SK-N-SH (cell line): Measurements from ENCODE around the gene OR5F1. TPM values are rescaled to one million over a fixed set of nuclear protein-coding genes. Genes with fewer than 3 reads are reported as not detected.

Source experiments
- CTCF ChIA-PET: fragments of 300-600, 350-600 bp; formaldehyde crosslinking; extraction: SDS; loops from one replicate; lab custom pipeline; 2021; lab: Yijun Ruan, JAX
- POLR2A ChIA-PET: fragments of 350-600 bp; sonication (Branson Sonifier 250); formaldehyde crosslinking; extraction: SDS; loops from one replicate; lab custom pipeline; 2020; ENCODE audit warnings: antibody characterized with exemption, inconsistent platforms; lab: Yijun Ruan, JAX
- DNase-seq: peaks from one replicate; pipeline ENCODE4 v3.0.0; 2012
- H2AFZ ChIP-seq: fragments of 200-600 bp; sonication (generic); 2 replicates; pipeline ENCODE4 v1.8.1; 2016; ENCODE audit warnings: antibody characterized with exemption, mild to moderate bottlenecking, low read depth
- H3F3A ChIP-seq: fragments of 200-600 bp; sonication (generic); replicated peaks from 2 replicates; pipeline ENCODE3; 2016; ENCODE audit warnings: antibody characterized with exemption, mild to moderate bottlenecking; ENCODE audit not compliant: insufficient read depth
- H3K27ac ChIP-seq, 2 experiments: fragments of 200-500 bp in 1 of 2; fragments of 200-600 bp in 1 of 2; sonication (Bioruptor generic) in 1 of 2; sonication (generic), shearing (Covaris generic) in 1 of 2; 2 replicates each; pipeline versions ENCODE4 v1.5.1 to v1.6.1; 2014 to 2016; ENCODE audit warnings: low read depth in 2 of 2, inconsistent platforms in 1 of 2, low read length in 1 of 2, mild to moderate bottlenecking in 1 of 2, mixed read lengths in 1 of 2
- H3K27me3 ChIP-seq: fragments of 200-600 bp; sonication (generic), shearing (Covaris generic); 2 replicates; pipeline ENCODE4 v1.6.1; 2016; ENCODE audit warnings: mixed run types; ENCODE audit not compliant: insufficient read depth
- H3K36me3 ChIP-seq, 2 experiments: fragments of 200-500 bp in 1 of 2; fragments of 200-600 bp in 1 of 2; sonication (Bioruptor generic) in 1 of 2; sonication (generic) in 1 of 2; replicated peaks in 1 of 2; 2 replicates each; pipeline versions ENCODE3 to v1.5.1; 2014 to 2016; ENCODE audit warnings: low read length in 1 of 2, mild to moderate bottlenecking in 1 of 2; ENCODE audit not compliant: insufficient read depth in 2 of 2, control insufficient read depth in 1 of 2
- H3K4me1 ChIP-seq, 2 experiments: fragments of 200-500 bp in 1 of 2; fragments of 200-600 bp in 1 of 2; sonication (Bioruptor generic) in 1 of 2; sonication (generic), shearing (Covaris generic) in 1 of 2; 2 replicates each; pipeline versions ENCODE4 v1.5.1 to v1.6.1; 2014 to 2016; ENCODE audit warnings: low read depth in 1 of 2, low read length in 1 of 2, mixed run types in 1 of 2; ENCODE audit not compliant: insufficient read depth in 2 of 2, control insufficient read depth in 1 of 2
- H3K4me2 ChIP-seq: fragments of 200-600 bp; sonication (generic), shearing (Covaris generic); 2 replicates; pipeline ENCODE4 v1.6.1; 2017; ENCODE audit warnings: mixed run types
- H3K4me3 ChIP-seq, 2 experiments: fragments of 200-500 bp in 1 of 2; fragments of 200-600 bp in 1 of 2; sonication (Bioruptor generic) in 1 of 2; sonication (generic), shearing (Covaris generic) in 1 of 2; 2 replicates each; pipeline versions ENCODE4 v1.5.1 to v1.8.1; 2014 to 2016; ENCODE audit warnings: low read depth in 2 of 2, inconsistent platforms in 1 of 2, low read length in 1 of 2, mild to moderate bottlenecking in 1 of 2, mixed read lengths in 1 of 2, moderate library complexity in 1 of 2
- H3K79me2 ChIP-seq: fragments of 200-600 bp; sonication (generic); 2 replicates; pipeline ENCODE4 v1.8.1; 2017; ENCODE audit warnings: mild to moderate bottlenecking; ENCODE audit not compliant: insufficient read depth
- H3K9ac ChIP-seq: fragments of 200-600 bp; sonication (generic); 2 replicates; pipeline ENCODE4 v1.6.1; 2017; ENCODE audit warnings: mixed run types
- H3K9me2 ChIP-seq: fragments of 200-600 bp; sonication (generic); 2 replicates; pipeline ENCODE4 v1.6.1; 2017; ENCODE audit warnings: mixed run types
- H3K9me3 ChIP-seq: fragments of 200-600 bp; sonication (generic); 2 replicates; pipeline ENCODE4 v1.6.1; 2017; ENCODE audit warnings: mixed run types, mild to moderate bottlenecking, moderate library complexity
- H4K20me1 ChIP-seq: fragments of 200-600 bp; sonication (generic); 2 replicates; pipeline ENCODE4 v1.6.1; 2017; ENCODE audit warnings: mild to moderate bottlenecking, mixed run types; ENCODE audit not compliant: insufficient read depth
- CHD2 ChIP-seq: fragments of 150-350 bp; IDR thresholded peaks from 2 replicates; pipeline ENCODE4 v1.6.1; 2018; ENCODE audit warnings: low read length; ENCODE audit not compliant: partially characterized antibody
- CTCF ChIP-seq: fragments of 200-600 bp; sonication (generic); IDR thresholded peaks from 2 replicates; pipeline ENCODE4 v1.6.1; 2017; ENCODE audit warnings: antibody characterized with exemption, mild to moderate bottlenecking, moderate library complexity
- ELF1 ChIP-seq: IDR thresholded peaks from 2 replicates; pipeline ENCODE4 v1.4.0; 2012
- FOSL2 ChIP-seq: IDR thresholded peaks from 2 replicates; pipeline ENCODE4 v1.4.0; 2012; ENCODE audit warnings: low read depth, mild to moderate bottlenecking, moderate library complexity, borderline replicate concordance
- FOXJ3 ChIP-seq: sonication (generic); formaldehyde crosslinking; IDR thresholded peaks from 2 replicates; pipeline ENCODE4 v1.5.1; 2020; ENCODE audit warnings: mild to moderate bottlenecking, missing genetic modification reagents
- IRF3 ChIP-seq: fragments of 150-350 bp; IDR thresholded peaks from 2 replicates; pipeline ENCODE4 v1.6.1; 2016; ENCODE audit warnings: mild to moderate bottlenecking, low read depth, low read length
- NRF1 ChIP-seq: IDR thresholded peaks from 2 replicates; pipeline ENCODE4 v1.6.1; 2012; ENCODE audit warnings: low read depth, mild to moderate bottlenecking, low read length
- PBX3 ChIP-seq: IDR thresholded peaks from 2 replicates; pipeline ENCODE4; 2012
- POLR2AphosphoS5 ChIP-seq: IDR thresholded peaks from 2 replicates; pipeline ENCODE4 v1.6.1; 2012; ENCODE audit warnings: low read depth, low read length
- RFX5 ChIP-seq: IDR thresholded peaks from 2 replicates; pipeline ENCODE4 v1.6.1; 2012; ENCODE audit warnings: mild to moderate bottlenecking, improper control_type of control experiment, low read length
- SMC3 ChIP-seq: IDR thresholded peaks from 2 replicates; pipeline ENCODE4 v1.6.1; 2012; ENCODE audit warnings: low read depth, low read length, improper control_type of control experiment
- USF1 ChIP-seq: IDR thresholded peaks from 2 replicates; pipeline ENCODE4 v1.4.0; 2012; ENCODE audit warnings: low read depth, borderline replicate concordance
- USF2 ChIP-seq: fragments of 150-350 bp; IDR thresholded peaks from 2 replicates; pipeline ENCODE4 v1.6.1; 2017; ENCODE audit warnings: antibody characterized with exemption, low read length, low read depth, borderline replicate concordance
- WGBS: methylation state at CpG from one replicate; pipeline ENCODE4 v1.1.6; 2017; ENCODE audit warnings: low lambda C conversion rate; 5-methylcytosine and 5-hydroxymethylcytosine counted together
- polyA plus RNA-seq, 3 experiments: library from polyadenylated mRNA; depleted of rRNA; stranded (reverse); fragments of >200 nt; gene quantifications; 2 replicates each; pipeline ENCODE4 v1.2.3, GENCODE V29; 2012

Gene OR5F1
- polyA plus RNA-seq, 1 of the 3 experiments (the other 2 are of a cell fraction): not detected

GRCh38 chr11:55956521-55956920, 37.9 kb downstream of the OR5F1 start:
- whole genome bisulfite sequencing: 0% methylated on average over 4 of the region's 4 CpGs
- no peaks in the 10 kb centered on the region for H4K20me1 ChIP-seq

More at GRCh38 chr11:55956521-55956920, 37.9 kb downstream of the OR5F1 start:
- POLR2A ChIA-PET: no interaction called here
- CTCF ChIA-PET: no interaction called here
- Histone ChIP-seq H3K4me1 (no peaks in the 10 kb centered on the region), H3K4me2 (no peak overlapping the region), H3F3A (no peaks in the 10 kb centered on the region), H3K27me3 (no peaks in the 10 kb centered on the region), H3K9ac (no peak overlapping the region), H3K27ac (no peak overlapping the region), H3K4me3 (no peak overlapping the region), H3K9me3 (no peaks in the 10 kb centered on the region), H3K9me2 (no peaks in the 10 kb centered on the region), H2AFZ (no peak overlapping the region), H3K36me3 (no peaks in the 10 kb centered on the region), H3K79me2 (no peaks in the 10 kb centered on the region)
- TF ChIP-seq PBX3 (no peak), RFX5 (no peak), FOXJ3 (CRISPR knock-in tag) (no peak), SMC3 (no peak), ELF1 (no peak), USF2 (no peak), NRF1 (no peak), IRF3 (no peak), CHD2 (no peak), USF1 (no peak), CTCF (no peak), POLR2AphosphoS5 (no peak), FOSL2 (no peak)
- DNase-seq: no peak
